ENCODE results near the gene STK32A.

GRCh38 chr5:147348451-147348850 is 113.6 kb downstream of the STK32A start:
- no peak for TF ChIP-seq CTCF (IDR thresholded peaks at IDR 0.05; ENCODE audit: low read length)
- TF ChIP-seq EZH2 (IDR thresholded peaks at IDR 0.05; ENCODE audit: borderline replicate concordance, low read length), result no peak
